ENCODE measurements around the gene RALGAPB.
"Not testable (repeated sequence)": the region's sequence is repeated elsewhere in the genome, so short reads cannot be mapped to it uniquely, and the experiment has no call there.

Gene RALGAPB

GRCh38 chr20:38447251-38447661 is 25.4 kb upstream of the RALGAPB start:
- no peak for DNase-seq (ENCODE audit: low spot score)

- no peak for DNase-seq (ENCODE audit: low spot score)
Measured at GRCh38 chr20:38447931-38448675, 24.5 kb upstream of the RALGAPB start.

- DNase-seq (ENCODE audit: low spot score), result no peak
Measured at GRCh38 chr20:38449046-38449445, 23.6 kb upstream of the RALGAPB start.

GRCh38 chr20:38450412-38450975 is 22.1 kb upstream of the RALGAPB start:
- no peak for DNase-seq (ENCODE audit: low spot score)

- peak; percentile 42 for DNase-seq (ENCODE audit: low spot score)
Measured at GRCh38 chr20:38452880-38453624, 19.6 kb upstream of the RALGAPB start.

- DNase-seq (ENCODE audit: low spot score), result no peak
Measured at GRCh38 chr20:38453941-38454340, 18.7 kb upstream of the RALGAPB start.

GRCh38 chr20:38454556-38455473 is 17.8 kb upstream of the RALGAPB start:
- DNase-seq (ENCODE audit: low spot score), result no peak

- DNase-seq (ENCODE audit: low spot score), result no peak
Measured at GRCh38 chr20:38458314-38458713, 14.3 kb upstream of the RALGAPB start.

- DNase-seq (ENCODE audit: low spot score), result no peak
Measured at GRCh38 chr20:38460040-38460623, 12.5 kb upstream of the RALGAPB start.

- DNase-seq (ENCODE audit: low spot score), result not testable (repeated sequence)
Measured at GRCh38 chr20:38460631-38461030, 12.0 kb upstream of the RALGAPB start.

GRCh38 chr20:38461167-38461566 is 11.5 kb upstream of the RALGAPB start:
- not testable (repeated sequence) for DNase-seq (ENCODE audit: low spot score)

GRCh38 chr20:38461569-38461968 is 11.1 kb upstream of the RALGAPB start:
- DNase-seq (ENCODE audit: low spot score), result not testable (repeated sequence)

- no peak for DNase-seq (ENCODE audit: low spot score)
Measured at GRCh38 chr20:38466171-38466570, 6.5 kb upstream of the RALGAPB start.

- DNase-seq (ENCODE audit: low spot score), result no peak
Measured at GRCh38 chr20:38466983-38467382, 5.7 kb upstream of the RALGAPB start.

- no peak for DNase-seq (ENCODE audit: low spot score)
Measured at GRCh38 chr20:38471245-38471644, 1.4 kb upstream of the RALGAPB start.

GRCh38 chr20:38471987-38472512 is 593 bp upstream of the RALGAPB start:
- no peak for DNase-seq (ENCODE audit: low spot score)

GRCh38 chr20:38473367-38473795 is 738 bp downstream of the RALGAPB start:
- peak; percentile 66 for DNase-seq (ENCODE audit: low spot score)

- DNase-seq (ENCODE audit: low spot score), result no peak
Measured at GRCh38 chr20:38477747-38478146, 5.1 kb downstream of the RALGAPB start.

- no peak for DNase-seq (ENCODE audit: low spot score)
Measured at GRCh38 chr20:38479596-38479995, 7.0 kb downstream of the RALGAPB start.

GRCh38 chr20:38485041-38485440 is 12.4 kb downstream of the RALGAPB start:
- DNase-seq (ENCODE audit: low spot score), result no peak

GRCh38 chr20:38489181-38489580 is 16.5 kb downstream of the RALGAPB start:
- DNase-seq (ENCODE audit: low spot score), result no peak
